GM19328 (cell line): ENCODE data around the gene PXYLP1.

Experiments used
- ATAC-seq: cut with Tn5 transposase; IDR thresholded peaks from one replicate; pipeline ENCODE4 v1.9.1; 2021; ENCODE audit warnings: mild to moderate bottlenecking, moderate library complexity; ENCODE audit not compliant: unreplicated experiment

Gene PXYLP1

GRCh38 chr3:141320399-141321108 lies 88.9 kb downstream of the PXYLP1 start:
- ATAC-seq: no peak

- no peak for ATAC-seq
These were observed 89.5 kb downstream of the PXYLP1 start for GRCh38 chr3:141321109-141321497.

GRCh38 chr3:141323936-141324704 lies 92.5 kb downstream of the PXYLP1 start:
- no peak for ATAC-seq

DNA sequence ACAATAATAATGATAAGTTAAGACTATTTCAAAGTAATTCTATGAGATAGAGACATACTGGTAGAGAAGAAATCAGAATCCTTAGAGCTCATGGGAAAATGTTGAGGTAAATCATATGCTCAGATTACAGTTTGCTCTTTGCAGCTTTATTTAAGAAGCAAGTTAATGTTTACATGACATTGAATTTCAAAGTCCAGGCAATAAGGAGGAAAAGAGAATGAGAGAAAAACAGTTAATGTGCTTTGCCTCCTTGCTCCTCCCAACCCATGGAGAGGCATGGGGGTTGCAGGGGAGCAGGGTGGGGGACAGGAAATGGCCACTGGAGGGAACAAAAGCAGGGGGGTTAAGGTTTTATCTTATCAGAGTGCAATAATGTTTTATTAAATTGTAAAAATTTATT lies 94.5 kb downstream of the PXYLP1 start:
- ATAC-seq: no peak

DNA sequence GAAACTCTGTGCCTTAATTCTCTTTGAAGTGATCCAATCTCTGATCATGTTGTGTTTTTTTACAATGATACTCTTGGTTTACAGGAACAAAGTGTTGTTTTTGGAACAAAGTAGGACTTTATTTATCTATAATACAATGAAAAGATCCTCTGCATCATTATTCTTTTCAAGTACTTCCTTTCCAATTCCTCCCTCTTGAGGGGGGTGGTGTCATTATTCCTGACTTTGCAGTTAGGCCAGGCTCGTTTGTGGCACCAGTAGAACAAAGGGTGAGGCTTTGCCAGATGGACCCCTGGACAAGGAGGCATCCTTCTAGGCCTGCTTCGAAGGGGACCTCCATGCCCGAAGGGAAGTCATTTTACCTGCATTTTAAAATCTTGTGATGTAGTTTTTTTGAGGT lies 95.0 kb downstream of the PXYLP1 start:
- ATAC-seq: no peak

- ATAC-seq: no peak
These were observed 96.9 kb downstream of the PXYLP1 start for GRCh38 chr3:141328286-141329166.

DNA sequence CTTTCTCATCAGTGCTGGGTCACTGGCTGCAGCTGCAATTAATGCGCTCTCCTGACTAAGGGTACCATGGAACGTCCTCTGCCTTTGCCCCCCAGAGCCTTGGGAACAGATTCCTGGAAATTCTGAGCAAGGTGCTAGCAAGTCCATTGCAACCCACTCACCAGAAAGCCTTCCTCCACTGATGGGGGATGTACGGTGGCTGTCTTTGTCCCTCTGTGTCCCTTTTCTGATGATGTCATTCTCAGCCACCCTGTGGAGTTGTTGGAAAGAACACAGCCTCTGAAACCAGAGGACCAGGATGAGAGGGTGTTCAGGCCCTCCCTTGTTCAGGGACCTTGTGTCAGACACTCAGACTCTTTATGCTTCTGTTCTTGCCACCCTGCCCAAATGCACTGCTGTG lies 98.6 kb downstream of the PXYLP1 start:
- ATAC-seq: no peak

- ATAC-seq: no peak
These were observed 99.2 kb downstream of the PXYLP1 start for GRCh38 chr3:141330718-141331376.

DNA sequence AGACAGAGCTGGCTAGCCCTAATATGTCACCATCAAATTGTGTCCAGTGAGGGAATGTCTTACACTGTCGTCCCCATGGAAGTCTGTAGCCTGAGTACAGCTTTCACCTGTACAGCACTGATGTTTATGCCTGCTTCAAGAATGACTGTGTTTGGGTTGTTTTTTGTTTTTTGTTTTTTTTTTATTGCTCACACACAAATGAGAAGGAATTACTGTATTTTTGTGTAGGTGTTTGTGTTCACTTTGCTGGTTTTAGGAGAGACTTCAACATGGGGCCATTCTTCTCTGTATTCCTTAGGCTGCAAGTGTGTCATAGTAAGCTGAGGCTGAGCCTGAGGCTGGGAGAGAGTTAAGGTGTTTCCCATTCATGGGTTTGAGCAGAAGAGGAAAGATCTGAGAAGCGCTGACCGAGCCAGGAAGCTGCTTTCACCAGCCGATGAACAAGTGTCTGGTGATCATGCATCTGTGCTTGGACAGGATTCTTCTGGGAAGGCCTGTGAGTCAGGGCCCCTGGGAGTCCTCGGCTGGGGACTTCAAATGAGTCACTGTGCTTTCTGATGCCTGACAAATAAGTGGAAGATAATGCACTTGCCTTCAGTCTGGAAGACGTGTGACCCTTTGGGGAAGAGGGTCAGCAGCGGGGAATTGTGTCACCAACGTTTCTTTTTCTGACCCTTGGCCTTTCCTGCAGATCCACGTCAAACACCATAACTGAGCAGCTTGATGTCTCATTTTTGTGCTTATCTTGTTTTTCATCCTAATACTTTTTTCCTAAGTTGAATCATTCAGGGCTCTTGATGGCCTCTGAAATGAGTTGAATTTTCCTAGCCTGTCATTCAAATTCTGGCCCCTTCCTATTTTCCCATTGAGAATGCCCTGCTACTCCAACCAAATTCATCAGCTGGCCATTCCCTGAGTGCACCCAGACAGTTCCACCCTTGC lies 100.0 kb downstream of the PXYLP1 start:
- no peak for ATAC-seq

- ATAC-seq: no peak
These were observed 100.8 kb downstream of the PXYLP1 start for GRCh38 chr3:141332416-141332815.

DNA sequence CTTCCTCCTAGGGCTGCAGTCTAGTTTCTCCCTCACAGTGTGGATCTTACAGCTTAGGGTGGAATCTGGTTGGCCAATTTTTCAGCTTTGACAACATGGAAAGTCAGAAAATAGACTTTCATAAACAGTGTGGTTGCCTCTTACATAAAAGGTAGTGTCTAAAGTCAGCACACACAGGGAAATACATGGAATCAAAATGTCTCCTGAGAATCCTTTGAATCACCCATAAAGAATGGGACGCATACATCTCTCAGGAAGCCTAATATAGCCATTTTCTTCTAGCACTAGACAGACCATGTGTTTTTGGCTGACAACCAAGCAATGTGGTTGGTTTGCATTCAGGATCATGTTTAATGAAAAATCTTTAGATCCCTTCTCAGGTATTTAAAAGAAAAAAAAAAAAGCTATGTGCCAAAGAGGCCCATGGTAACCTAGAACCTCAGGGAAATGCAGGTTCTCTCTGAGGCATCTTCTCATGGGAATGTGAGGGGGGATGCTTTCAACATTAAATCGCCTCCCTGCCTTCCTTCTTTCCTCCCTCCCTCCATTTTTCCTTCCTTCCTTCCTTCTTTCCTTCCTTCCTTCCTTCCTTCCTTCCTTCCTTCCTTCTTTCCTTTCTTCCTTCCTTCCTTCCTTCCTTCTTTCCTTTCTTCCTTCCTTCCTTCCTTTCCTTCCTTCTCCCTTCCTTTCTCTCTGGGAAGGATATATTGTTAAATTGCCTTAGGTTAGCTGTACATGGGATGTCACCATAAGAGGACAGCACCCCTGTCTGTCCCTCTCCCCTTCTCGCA lies 102.4 kb downstream of the PXYLP1 start:
- no peak for ATAC-seq

- ATAC-seq: no peak
These were observed 103.1 kb downstream of the PXYLP1 start for GRCh38 chr3:141334627-141335250.

- no peak for ATAC-seq
These were observed 104.0 kb downstream of the PXYLP1 start for GRCh38 chr3:141335531-141336061.

- peak; percentile 84 for ATAC-seq
These were observed 105.3 kb downstream of the PXYLP1 start for GRCh38 chr3:141336672-141337522.

DNA sequence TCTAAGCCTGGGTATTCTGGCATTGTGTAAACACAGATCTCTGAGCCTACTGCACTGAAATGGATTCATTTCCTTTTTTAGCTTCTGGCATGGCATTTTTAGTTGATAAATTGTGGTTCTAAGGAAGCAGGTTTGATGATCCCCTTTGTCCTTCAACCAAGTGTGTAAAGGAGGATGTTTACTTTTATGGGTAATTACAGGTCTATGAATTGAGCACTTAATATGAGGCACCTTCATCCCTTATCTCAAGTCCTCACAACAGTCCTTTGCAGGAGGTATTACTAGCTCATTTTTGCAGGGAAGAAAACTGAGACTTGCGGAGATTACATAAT lies 105.9 kb downstream of the PXYLP1 start:
- ATAC-seq: no peak

GRCh38 chr3:141337991-141338390 lies 106.4 kb downstream of the PXYLP1 start:
- no peak for ATAC-seq

- no peak for ATAC-seq
These were observed 107.3 kb downstream of the PXYLP1 start for GRCh38 chr3:141338881-141339280.

GRCh38 chr3:141341536-141341935 lies 109.9 kb downstream of the PXYLP1 start:
- ATAC-seq: no peak
